NCI-H526 treated with DMSO at 0.1 percent for 48 hours (cell line): ENCODE results near the gene ZNRF4.
"Not testable (repeated sequence)": the region's sequence is repeated elsewhere in the genome, so short reads cannot be mapped to it uniquely, and the experiment has no call there.

Experiments
- DNase-seq: peaks from one replicate; lab custom pipeline; 2025; lab: John Stamatoyannopoulos, UW

Gene ZNRF4

DNA sequence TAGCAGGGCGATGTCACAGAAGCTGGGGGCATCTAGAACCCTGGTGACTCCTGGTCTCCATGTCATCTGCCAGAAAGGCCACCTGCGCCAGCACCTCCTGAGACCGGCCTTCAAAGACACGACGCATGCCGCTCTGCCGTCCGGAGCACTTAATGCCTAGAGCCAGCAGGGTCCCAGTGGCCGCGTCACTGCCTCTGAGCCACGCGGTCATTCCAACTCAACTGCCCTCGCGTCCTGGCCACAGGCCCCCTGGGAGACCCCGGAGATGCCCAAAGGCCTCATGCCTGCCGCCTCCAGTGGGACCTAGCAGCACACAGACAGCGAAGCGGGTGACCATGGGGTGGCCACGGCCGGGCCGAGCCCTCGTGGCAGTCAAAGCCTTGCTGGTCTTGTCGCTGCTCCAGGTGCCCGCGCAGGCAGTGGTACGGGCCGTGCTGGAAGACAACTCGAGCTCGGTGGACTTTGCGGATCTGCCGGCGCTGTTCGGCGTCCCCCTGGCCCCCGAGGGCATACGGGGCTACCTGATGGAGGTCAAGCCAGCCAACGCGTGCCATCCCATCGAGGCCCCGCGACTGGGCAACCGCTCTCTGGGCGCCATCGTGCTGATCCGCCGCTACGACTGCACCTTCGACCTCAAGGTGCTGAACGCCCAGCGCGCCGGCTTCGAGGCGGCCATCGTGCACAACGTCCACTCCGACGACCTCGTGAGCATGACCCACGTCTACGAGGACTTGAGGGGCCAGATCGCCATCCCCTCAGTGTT, at the start of gene ZNRF4:
ZNRF4 (plus strand) TSS at position 51 of the 763 bp plus-strand sequence; CDS start at position 126, 75 bp downstream.
- no peak for DNase-seq

DNA sequence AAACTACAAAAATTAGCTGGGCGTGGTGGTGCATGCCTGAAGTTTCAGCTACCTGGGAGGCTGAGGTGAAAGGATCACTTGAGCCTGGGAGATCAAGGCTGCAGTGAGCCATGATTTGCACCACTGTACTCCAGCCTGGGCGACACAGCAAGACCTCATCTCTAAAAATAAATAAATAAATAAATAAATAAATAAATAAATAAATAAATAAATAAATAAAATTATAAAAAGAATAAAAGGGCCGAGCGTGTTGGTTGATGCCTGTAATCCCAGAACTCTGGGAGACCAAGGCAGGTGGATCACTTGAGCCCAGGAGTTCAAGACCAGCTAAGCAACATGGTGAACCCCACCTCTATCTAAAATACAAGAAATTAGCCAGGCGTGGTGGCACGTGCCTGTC, 49.0 kb upstream of the ZNRF4 start:
- not testable (repeated sequence) for DNase-seq

- DNase-seq: no peak
Measured at GRCh38 chr19:5406816-5407215, 48.4 kb upstream of the ZNRF4 start.

GRCh38 chr19:5407356-5407755, 47.9 kb upstream of the ZNRF4 start:
- no peak for DNase-seq

GRCh38 chr19:5417495-5418436, 37.5 kb upstream of the ZNRF4 start:
- no peak for DNase-seq

- DNase-seq: no peak
Measured at GRCh38 chr19:5418677-5419076, 36.5 kb upstream of the ZNRF4 start.

DNA sequence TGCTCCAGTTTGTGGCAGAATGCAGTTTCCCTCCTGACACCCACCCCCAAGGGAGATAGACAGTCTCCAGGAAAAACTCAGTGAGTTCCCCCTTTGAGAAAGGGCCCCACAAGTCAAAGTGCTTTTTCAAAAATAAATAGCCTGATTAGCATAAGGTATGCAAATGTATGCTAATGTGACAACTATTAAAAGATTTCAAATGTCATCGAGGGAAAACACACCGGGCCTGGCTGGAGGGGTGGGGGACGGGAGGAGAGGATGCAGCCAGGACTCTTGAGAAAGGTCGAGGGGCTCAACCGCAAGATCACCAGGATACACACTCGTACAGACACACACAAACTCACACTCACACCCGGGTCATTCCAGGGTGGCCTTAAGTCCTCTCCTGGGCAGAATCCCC, 34.3 kb upstream of the ZNRF4 start:
- no peak for DNase-seq

DNA sequence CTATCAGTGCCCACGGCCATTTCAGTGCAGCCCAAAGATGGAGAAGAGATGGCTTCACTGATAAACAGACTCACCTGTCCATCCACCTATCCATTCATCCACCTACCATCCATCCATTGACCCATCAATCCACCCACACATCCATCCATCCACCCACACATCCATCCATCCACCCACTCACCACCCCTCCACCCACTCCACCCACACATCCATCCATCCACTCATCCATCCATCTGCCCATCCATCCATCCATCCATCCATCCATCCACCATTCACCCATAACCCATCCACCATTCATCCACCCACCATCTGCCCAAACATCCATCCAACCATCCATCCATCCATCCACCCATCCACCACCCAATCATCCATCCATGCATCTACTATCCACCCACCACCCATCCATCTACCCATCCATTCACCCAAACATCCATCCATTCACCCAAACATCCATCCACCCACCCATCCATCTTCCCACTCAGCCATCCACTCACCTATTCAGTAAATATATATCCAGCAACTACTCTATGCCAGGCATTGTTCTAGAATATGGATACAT, 31.6 kb upstream of the ZNRF4 start:
- DNase-seq: no peak

GRCh38 chr19:5424192-5424973, 30.8 kb upstream of the ZNRF4 start:
- DNase-seq: no peak

DNA sequence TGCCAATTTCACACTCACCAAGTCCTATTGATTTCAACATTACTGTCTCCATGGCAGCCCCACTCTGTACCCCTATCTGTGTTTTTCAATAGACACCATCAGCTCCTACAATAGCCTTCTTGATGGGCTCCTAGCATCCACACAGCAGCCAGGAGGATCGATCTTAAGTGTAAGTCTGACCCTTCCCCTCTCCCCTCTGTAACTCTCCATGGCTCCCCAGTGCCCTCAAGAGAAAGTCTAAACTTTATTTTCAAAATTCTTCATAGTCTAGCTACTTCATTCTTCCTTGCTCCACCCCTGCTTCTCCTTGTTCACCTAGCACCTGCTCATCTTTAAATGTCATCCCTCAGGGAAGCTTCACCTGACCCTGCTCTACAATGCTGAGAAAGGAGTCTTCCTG, 30.0 kb upstream of the ZNRF4 start:
- no peak for DNase-seq

- DNase-seq: no peak
Measured at GRCh38 chr19:5430237-5430636, 25.0 kb upstream of the ZNRF4 start.

DNA sequence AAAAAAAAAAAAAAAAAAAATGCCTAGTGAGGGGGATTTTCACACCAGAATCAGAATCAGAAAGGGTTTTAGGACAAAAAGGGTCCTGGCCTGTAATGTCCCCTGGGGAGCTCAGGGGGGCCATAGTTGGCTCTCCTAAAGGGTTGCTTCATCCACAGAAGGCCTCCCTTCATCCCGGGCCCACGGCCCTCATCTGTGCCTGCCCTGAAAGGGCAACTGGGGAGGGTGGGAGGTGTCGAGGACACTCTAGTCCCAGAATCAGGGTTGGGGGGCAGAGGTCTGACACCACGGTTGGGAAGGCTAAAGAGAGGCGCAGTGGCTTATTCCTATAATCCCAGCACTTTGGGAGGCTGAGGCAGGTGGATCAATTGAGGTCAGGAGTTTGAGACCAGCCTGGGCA, 22.5 kb upstream of the ZNRF4 start:
- DNase-seq: no peak

DNA sequence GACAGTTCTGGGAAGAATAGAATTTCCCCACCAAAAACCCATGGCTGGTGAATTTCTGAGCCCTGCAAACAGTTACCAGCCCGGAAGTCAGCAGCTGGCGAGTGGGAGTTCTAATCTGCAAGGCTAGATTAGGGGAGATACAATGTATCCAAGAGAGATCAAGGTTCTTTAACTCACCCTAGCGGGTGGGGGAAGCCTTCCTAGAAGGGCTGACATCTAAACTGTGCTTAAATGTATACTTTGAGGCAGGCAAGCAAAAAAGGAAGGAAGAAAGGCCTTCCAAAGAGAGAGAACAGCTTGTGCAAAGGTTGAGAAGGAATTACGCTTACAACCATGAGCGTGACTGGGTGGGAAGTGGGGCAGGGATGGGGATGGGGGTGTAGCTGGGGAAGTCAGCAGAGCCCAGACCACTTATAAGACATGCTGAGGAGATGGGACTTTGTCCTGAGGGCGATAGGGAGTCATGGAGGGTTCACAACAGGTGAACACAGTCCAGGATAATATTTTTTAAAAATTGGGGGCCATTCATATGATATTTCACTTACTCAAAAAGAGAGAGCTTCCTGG, 20.8 kb upstream of the ZNRF4 start:
- no peak for DNase-seq

DNA sequence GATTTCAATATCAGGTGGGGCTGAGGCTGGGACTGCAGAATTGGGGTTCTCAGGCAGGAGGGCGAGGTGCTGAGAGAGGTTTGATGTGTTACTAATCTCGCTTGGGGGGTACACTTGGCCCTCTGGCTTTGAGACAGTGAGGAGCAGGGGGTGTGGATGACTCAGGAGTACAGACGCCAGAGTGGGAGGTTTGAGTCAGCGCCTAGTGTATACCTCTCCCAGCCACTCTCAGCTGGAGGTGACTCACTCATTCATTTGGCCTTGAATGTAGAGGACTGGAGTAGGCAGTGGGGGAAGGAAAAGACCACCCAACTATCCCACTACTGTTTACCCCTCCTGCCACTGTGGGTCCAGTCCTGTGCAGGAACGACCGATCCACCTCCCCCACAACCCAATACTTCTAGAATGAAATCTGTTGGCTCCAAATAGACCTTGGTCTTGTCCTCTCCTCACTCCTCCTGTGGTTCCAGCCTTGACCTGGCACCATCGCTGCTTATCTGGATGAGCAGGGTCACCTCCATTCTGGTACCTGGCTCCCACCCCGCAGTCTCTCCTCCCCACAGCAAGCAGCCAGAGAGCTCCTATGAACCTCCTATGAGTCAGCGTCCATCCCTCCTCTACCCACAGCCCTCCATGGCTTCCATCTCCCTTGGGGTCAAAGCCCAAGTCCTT, 20.1 kb upstream of the ZNRF4 start:
- no peak for DNase-seq

- no peak for DNase-seq
Measured at GRCh38 chr19:5435642-5436017, 19.6 kb upstream of the ZNRF4 start.

GRCh38 chr19:5436106-5436947, 18.9 kb upstream of the ZNRF4 start:
- DNase-seq: no peak

DNA sequence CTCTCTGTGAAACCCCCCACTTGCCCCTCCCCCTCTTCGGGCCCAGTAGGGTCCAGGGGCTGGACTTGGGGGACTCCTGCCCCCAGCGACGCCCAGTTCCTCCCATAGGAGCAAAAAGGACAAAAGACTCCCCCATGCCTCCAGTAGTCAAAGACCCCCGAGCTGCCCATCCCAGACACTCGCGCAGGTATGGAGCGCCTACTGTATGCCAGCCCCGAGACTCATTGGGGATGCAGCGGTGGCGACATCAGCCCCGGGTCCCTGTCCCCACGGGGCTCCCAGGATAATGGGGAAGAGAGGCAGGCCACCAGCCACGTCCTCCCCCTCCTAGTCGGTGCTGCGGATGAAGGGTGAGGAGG, 18.3 kb upstream of the ZNRF4 start:
- DNase-seq: no peak

DNA sequence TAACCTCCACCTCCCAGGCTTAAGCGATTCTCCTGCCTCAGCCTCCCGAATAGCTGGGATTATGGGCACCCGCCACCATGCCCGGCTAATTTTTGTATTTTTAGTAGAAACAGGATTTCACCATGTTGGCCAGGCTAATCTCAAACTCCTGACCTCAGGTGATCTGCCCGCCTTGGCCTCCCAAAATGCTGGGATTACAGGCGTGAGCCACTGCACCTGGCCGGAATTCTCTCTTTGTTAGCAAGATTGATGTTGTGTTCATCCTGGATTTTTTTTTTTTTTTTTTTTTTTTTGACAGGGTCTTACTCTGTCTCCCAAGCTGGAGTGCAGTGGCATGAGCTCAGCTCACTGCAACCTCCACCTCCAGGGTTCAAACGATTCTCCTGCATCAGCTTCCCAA, 16.5 kb upstream of the ZNRF4 start:
- not testable (repeated sequence) for DNase-seq

DNA sequence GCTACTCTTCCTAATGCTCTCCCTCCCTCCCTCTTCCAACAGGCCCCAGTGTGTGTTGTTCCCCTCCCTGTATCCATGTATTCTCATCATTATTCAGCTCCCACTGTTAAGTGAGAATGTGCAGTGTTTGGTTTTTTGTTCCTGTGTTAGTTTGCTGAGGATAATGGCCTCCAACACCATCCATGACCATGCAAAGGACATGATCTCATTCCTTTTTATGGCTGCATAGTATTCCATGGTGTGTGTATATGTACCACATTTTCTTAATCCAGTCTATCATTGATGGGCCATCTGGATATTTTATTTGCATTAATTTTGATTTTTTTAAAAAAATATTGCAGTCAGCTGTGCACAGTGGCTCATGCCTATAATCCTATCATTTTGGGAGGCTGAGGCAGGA, 15.8 kb upstream of the ZNRF4 start:
- no peak for DNase-seq

- DNase-seq: no peak
Measured at GRCh38 chr19:5440299-5440698, 14.9 kb upstream of the ZNRF4 start.
